ENCODE results near the gene FBXO36.

GRCh38 chr2:229937537-229937936, 15.2 kb downstream of the FBXO36 start:
- TF ChIP-seq TAF1 (IDR thresholded peaks at IDR 0.05; ENCODE audit: borderline replicate concordance, insufficient read depth, low read length) (no peak), POLR2AphosphoS5 (IDR thresholded peaks at IDR 0.05; ENCODE audit: low read depth, low read length) (no peak)

All from PFSK-1 (cell line).